GM18511 (cell line): ENCODE measurements around the gene REPIN1.
A peak's percentile ranks its signal among the peaks of the same experiment; 100 is the strongest.

Experiments used
- ATAC-seq: cut with Tn5 transposase; IDR thresholded peaks from one replicate; pipeline ENCODE4 v1.9.1; 2021; ENCODE audit warnings: mild to moderate bottlenecking, moderate library complexity; ENCODE audit not compliant: unreplicated experiment

Gene REPIN1

DNA sequence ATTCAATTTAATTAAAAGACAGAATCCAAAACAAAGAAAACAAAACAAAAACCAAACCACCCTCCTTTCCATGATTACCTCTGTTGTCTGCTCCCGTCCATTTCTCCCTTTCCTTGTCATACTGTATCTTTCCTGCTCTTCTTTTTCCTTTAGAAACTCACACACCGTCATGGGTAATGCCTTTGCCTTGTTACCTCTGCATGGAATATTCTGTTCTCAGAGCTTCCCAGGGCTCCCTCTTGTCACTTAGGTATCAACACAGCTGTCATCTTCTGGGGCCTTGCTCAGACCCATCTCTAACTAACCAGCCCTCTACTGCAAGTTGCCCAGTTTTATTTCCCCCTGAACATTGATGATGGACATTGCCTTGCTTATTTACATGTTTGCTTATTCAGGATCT is 51.6 kb downstream of the REPIN1 start:
- no peak for ATAC-seq

DNA sequence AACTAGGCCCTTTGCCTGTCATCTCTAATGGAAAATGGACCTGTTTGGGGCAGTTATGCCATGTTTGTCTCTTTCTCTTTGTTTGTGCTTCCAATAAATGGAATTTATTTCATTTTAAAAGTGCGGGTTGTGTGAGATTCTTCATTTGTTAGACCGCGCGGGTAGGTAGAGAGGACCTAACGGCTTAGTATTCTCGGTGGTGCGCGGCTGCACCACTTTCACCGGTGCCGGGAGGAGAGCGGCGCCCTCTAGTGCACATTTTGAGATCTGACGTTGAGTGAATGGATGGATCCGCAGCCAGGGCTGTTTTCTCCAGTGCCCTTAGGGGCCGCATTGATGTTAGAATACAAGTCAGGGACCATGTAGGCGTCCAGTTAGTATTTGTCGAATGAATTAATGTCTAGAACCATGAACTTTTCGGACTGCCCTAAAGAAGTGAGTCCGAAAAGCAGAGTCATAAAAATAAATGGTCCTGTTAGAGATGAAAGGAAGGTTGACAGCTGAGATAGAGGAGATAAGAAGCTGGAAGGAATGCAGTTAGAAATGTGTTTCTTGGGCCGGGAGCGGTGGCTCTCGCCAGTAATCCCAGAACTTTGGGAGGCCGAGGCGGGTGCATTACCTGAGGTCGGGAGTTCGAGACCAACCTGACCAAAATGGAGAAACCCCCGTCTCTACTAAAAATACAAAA is 52.5 kb downstream of the REPIN1 start:
- peak; percentile 98 for ATAC-seq

DNA sequence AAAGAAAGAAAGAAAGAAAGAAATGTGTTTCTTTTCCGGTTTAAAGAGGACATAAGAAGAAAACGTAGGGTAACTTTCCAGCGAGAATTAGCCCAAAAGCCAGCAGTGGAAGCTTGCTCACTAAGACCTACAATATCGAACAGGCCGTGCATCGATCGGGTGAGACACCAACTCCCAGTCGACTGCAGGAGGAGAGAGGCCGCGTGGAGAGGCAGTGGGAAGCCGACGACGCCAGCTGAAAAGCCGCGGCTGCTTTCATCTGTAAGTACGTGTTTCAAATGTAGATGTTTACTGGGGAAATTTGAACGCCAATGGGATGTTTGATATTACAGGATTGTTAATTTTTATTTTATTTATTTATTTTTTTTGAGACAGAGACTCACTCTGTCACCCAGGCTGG is 53.2 kb downstream of the REPIN1 start:
- ATAC-seq, result no peak
